H1 (cell line): ENCODE data around the gene GNG8. TPM values are rescaled to one million over a fixed set of nuclear protein-coding genes. Genes with fewer than 3 reads are reported as not detected.

Experiments used
- CTCF ChIA-PET: fragments of 300-600 bp; sonication (Branson Sonifier 250); formaldehyde crosslinking; loops from one replicate; lab custom pipeline; 2021; ENCODE audit not compliant: partially characterized antibody; lab: Charles Lee
- POLR2A ChIA-PET: fragments of 300-600 bp; sonication (Branson Sonifier 250); formaldehyde crosslinking; loops from one replicate; lab custom pipeline; 2021; ENCODE audit warnings: inconsistent platforms; ENCODE audit not compliant: partially characterized antibody; lab: Charles Lee
- DNase-seq, 2 experiments: peaks; one replicate each; pipeline versions ENCODE4 v3.0.0 to v3.0.0-alpha.2; 2010 to 2022; ENCODE audit warnings: low spot score in 2 of 2, low read depth in 1 of 2, mixed read lengths in 1 of 2
- FAIRE-seq: peaks from 2 replicates; lab custom pipeline; 2011; peaks lifted over from hg19 to GRCh38; lab: Jason Lieb, UNC
- H2AFZ ChIP-seq: 2 replicates; pipeline ENCODE4 v1.8.1; 2012; ENCODE audit warnings: low read length, inconsistent platforms
- H2AK5ac ChIP-seq: 2 replicates; pipeline ENCODE4 v1.6.1; 2013; ENCODE audit warnings: low read depth, low read length
- H2BK120ac ChIP-seq: replicated peaks from 2 replicates; pipeline ENCODE3; 2013; ENCODE audit warnings: low read depth, low read length, inconsistent platforms
- H2BK12ac ChIP-seq: 2 replicates; pipeline ENCODE4 v1.6.1; 2013; ENCODE audit warnings: low read depth, low read length
- H2BK15ac ChIP-seq: 2 replicates; pipeline ENCODE4 v1.6.1; 2013; ENCODE audit warnings: low read length
- H2BK20ac ChIP-seq: 2 replicates; pipeline ENCODE4 v1.6.1; 2013; ENCODE audit warnings: low read length
- H2BK5ac ChIP-seq: 2 replicates; pipeline ENCODE4 v1.6.1; 2013; ENCODE audit warnings: low read depth, low read length
- H3K14ac ChIP-seq: 2 replicates; pipeline ENCODE4 v1.6.1; 2013; ENCODE audit warnings: inconsistent platforms; ENCODE audit not compliant: insufficient read length
- H3K18ac ChIP-seq: 2 replicates; pipeline ENCODE4 v1.6.1; 2013; ENCODE audit warnings: low read length; ENCODE audit errors: extremely low read depth
- H3K23ac ChIP-seq: 2 replicates; pipeline ENCODE4 v1.6.1; 2013; ENCODE audit warnings: inconsistent platforms; ENCODE audit not compliant: insufficient read length
- H3K23me2 ChIP-seq: 2 replicates; pipeline ENCODE4 v1.6.1; 2013; ENCODE audit warnings: low read depth, low read length
- H3K27ac ChIP-seq: 2 replicates; pipeline ENCODE4 v1.6.1; 2011; ENCODE audit warnings: low read depth, low read length, inconsistent platforms
- H3K27me3 ChIP-seq, 4 experiments: replicated peaks in 1 of 4; 1 replicate in 1 of 4; 2 replicates in 3 of 4; pipeline versions ENCODE4 v1.6.1 to v1.8.1; 2011 to 2013; ENCODE audit warnings: low read length in 3 of 4, mild to moderate bottlenecking in 3 of 4, inconsistent platforms in 2 of 4, mixed read lengths in 2 of 4, moderate library complexity in 1 of 4; ENCODE audit not compliant: control insufficient read depth in 3 of 4, insufficient read depth in 3 of 4; ENCODE audit errors: extremely low read depth in 1 of 4
- H3K36me3 ChIP-seq, 4 experiments: 2 replicates each; pipeline versions ENCODE4 v1.6.1 to v1.8.1; 2011 to 2013; ENCODE audit warnings: mild to moderate bottlenecking in 4 of 4, low read length in 3 of 4, moderate library complexity in 2 of 4, control low read depth in 1 of 4, inconsistent platforms in 1 of 4; ENCODE audit not compliant: insufficient read depth in 4 of 4, control insufficient read depth in 2 of 4
- H3K4ac ChIP-seq: replicated peaks from 2 replicates; pipeline ENCODE3; 2013; ENCODE audit warnings: low read length, low read depth, mixed read lengths, inconsistent platforms; ENCODE audit not compliant: insufficient read length
- H3K4me1 ChIP-seq, 4 experiments: replicated peaks in 1 of 4; 1 replicate in 1 of 4; 2 replicates in 3 of 4; pipeline versions ENCODE4 v1.6.1 to v1.8.1; 2011 to 2013; ENCODE audit warnings: low read length in 3 of 4, inconsistent platforms in 2 of 4, mixed read lengths in 1 of 4; ENCODE audit not compliant: insufficient read depth in 4 of 4, control insufficient read depth in 3 of 4
- H3K4me2 ChIP-seq, 2 experiments: 2 replicates each; pipeline versions ENCODE4 v1.6.1 to v1.8.1; 2011 to 2013; ENCODE audit warnings: low read depth in 2 of 2, low read length in 2 of 2, control low read depth in 1 of 2, inconsistent platforms in 1 of 2, mild to moderate bottlenecking in 1 of 2; ENCODE audit not compliant: insufficient read depth in 1 of 2
- H3K4me3 ChIP-seq, 4 experiments: fragments of 200-600, 300-600 bp in 1 of 4; sonication (generic), shearing (Covaris generic), sonication (Bioruptor Twin) in 1 of 4; 2 replicates each; pipeline versions ENCODE4 v1.5.1 to v1.8.1; 2011 to 2016; ENCODE audit warnings: low read length in 4 of 4, low read depth in 3 of 4, control low read depth in 2 of 4, inconsistent platforms in 2 of 4, mild to moderate bottlenecking in 2 of 4, mixed read lengths in 1 of 4, moderate library complexity in 1 of 4; ENCODE audit not compliant: insufficient read depth in 2 of 4; ENCODE audit errors: extremely low read depth in 1 of 4
- H3K56ac ChIP-seq: replicated peaks from 2 replicates; pipeline ENCODE3; 2013; ENCODE audit warnings: low read depth, mild to moderate bottlenecking, mixed read lengths, low read length, inconsistent platforms; ENCODE audit not compliant: insufficient read length
- H3K79me1 ChIP-seq: 2 replicates; pipeline ENCODE4 v1.6.1; 2013; ENCODE audit warnings: low read depth, low read length, control low read depth
- H3K79me2 ChIP-seq, 2 experiments: 2 replicates each; pipeline versions ENCODE4 v1.6.1 to v1.8.1; 2012 to 2013; ENCODE audit warnings: low read length in 2 of 2, mild to moderate bottlenecking in 2 of 2, inconsistent platforms in 1 of 2; ENCODE audit not compliant: insufficient read depth in 2 of 2, control insufficient read depth in 1 of 2
- H3K9ac ChIP-seq, 4 experiments: replicated peaks in 1 of 4; 1 replicate in 1 of 4; 2 replicates in 3 of 4; pipeline versions ENCODE4 v1.6.1 to v1.8.1; 2011 to 2013; ENCODE audit warnings: low read depth in 3 of 4, low read length in 3 of 4, control low read depth in 2 of 4, mild to moderate bottlenecking in 2 of 4, moderate library complexity in 2 of 4, inconsistent platforms in 1 of 4; ENCODE audit errors: extremely low read depth in 1 of 4
- H3K9me3 ChIP-seq, 2 experiments: 2 replicates each; pipeline versions ENCODE4 v1.6.1 to v1.8.1; 2012 to 2013; ENCODE audit warnings: mild to moderate bottlenecking in 2 of 2, moderate library complexity in 2 of 2, control low read depth in 1 of 2, inconsistent platforms in 1 of 2, low read depth in 1 of 2, low read length in 1 of 2, mixed read lengths in 1 of 2; ENCODE audit not compliant: insufficient read depth in 2 of 2
- H4K20me1 ChIP-seq, 2 experiments: replicated peaks in 1 of 2; 2 replicates each; pipeline versions ENCODE3 to v1.8.1; 2011 to 2013; ENCODE audit warnings: inconsistent platforms in 2 of 2, low read length in 2 of 2, mild to moderate bottlenecking in 1 of 2; ENCODE audit not compliant: insufficient read depth in 2 of 2, control insufficient read depth in 1 of 2
- H4K5ac ChIP-seq: 2 replicates; pipeline ENCODE4 v1.6.1; 2013; ENCODE audit warnings: low read length, low read depth, mixed read lengths, inconsistent platforms; ENCODE audit not compliant: insufficient read length
- H4K8ac ChIP-seq: 2 replicates; pipeline ENCODE4 v1.8.0; 2013; ENCODE audit warnings: mild to moderate bottlenecking, moderate library complexity, low read length, inconsistent platforms; ENCODE audit not compliant: insufficient read depth; ENCODE audit errors: extremely low read depth
- H4K91ac ChIP-seq: replicated peaks from 2 replicates; pipeline ENCODE3; 2013; ENCODE audit warnings: low read length, mixed read lengths, inconsistent platforms; ENCODE audit not compliant: insufficient read length
- BRCA1 ChIP-seq: IDR thresholded peaks from 2 replicates; pipeline ENCODE4 v1.6.1; 2012; ENCODE audit warnings: low read depth, low read length, improper control_type of control experiment
- HDAC6 ChIP-seq: IDR thresholded peaks from one replicate; pipeline ENCODE4 v1.7.1; 2012; ENCODE audit warnings: low read depth, mild to moderate bottlenecking, inconsistent platforms, low read length, moderate library complexity
- WGBS, 2 experiments: shearing (Covaris generic) in 1 of 2; methylation state at CpG; one replicate each; pipeline versions ENCODE4 v1.1.6 to v1.1.7; 2013 to 2015; ENCODE audit warnings: low lambda C conversion rate in 2 of 2, mixed read lengths in 2 of 2, inconsistent platforms in 1 of 2, low coverage in 1 of 2, missing lambda C conversion rate in 1 of 2; ENCODE audit not compliant: insufficient replicate concordance in 2 of 2, insufficient coverage in 1 of 2, insufficient read length in 1 of 2; ENCODE audit errors: extremely low coverage in 1 of 2, missing lambda C conversion rate in 1 of 2; 5-methylcytosine and 5-hydroxymethylcytosine counted together
- polyA plus RNA-seq, 7 experiments: library from polyadenylated mRNA; depleted of rRNA in 3 of 7; stranded (reverse) in 5 of 7; unstranded in 2 of 7; fragments of >200 nt in 5 of 7; fragments of 200-250 nt in 2 of 7; gene quantifications; 1 replicate in 5 of 7; 2 replicates in 1 of 7; 4 replicates in 1 of 7; pipeline versions ENCODE4 v1.2.1 to v1.2.3, GENCODE V29; 2011 to 2013; ENCODE audit warnings: missing spikeins in 2 of 7, mixed read lengths in 2 of 7
- total RNA-seq: library from RNA; stranded (reverse); fragmentation: NEBNext Ultra II Directional; extraction: Animal tissue kit (Norgen Biotek cat#: 25700); gene quantifications from 2 replicates; pipeline ENCODE4 v1.2.1, GENCODE V29; 2021

Gene GNG8
- total and polyA plus RNA-seq, 2 of the 8 experiments (the other 6 are each of a cell fraction or from before 2014, with no cell fraction given), result not detected

DNA sequence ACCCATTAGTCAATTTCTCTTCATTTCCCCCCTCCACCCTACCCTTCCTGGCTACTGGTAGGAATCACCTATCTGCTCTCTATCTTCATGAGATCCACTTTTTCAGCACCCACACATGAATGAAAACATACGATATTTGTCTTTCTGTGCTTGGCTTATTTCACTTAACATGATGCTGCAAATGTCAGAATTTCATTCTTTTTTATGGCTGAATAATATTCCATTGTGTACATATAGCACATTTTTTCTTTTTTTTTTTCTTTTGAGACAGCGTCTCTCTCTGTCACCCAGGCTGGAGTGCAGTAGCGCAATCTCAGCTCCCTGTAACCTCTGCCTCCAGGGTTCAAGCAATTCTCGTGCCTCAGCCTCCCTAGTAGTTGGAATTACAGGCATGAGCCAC, 44.7 kb downstream of the GNG8 start:
- Histone ChIP-seq H3K18ac (no peak overlapping the region), H3K14ac (no peak overlapping the region), H3K23me2 (0 out of 2 replicates have a peak, but pooled peaks cover 1% of the 10 kb centered on the region), H2BK120ac (no peak overlapping the region), H2BK5ac (no peak overlapping the region), H3K4ac (no peak overlapping the region), H3K23ac (no peak overlapping the region), H2AK5ac (no peak overlapping the region), H2BK20ac (no peak overlapping the region), H3K79me1 (no peaks in the 10 kb centered on the region), H2AFZ (no peak overlapping the region), H3K27me3 (no peaks in the 10 kb centered on the region), H3K9ac (no peak overlapping the region), H3K4me3 (no peak overlapping the region), H4K8ac (no peak overlapping the region), H3K36me3 (no peaks in the 10 kb centered on the region), H4K20me1 (no peaks in the 10 kb centered on the region), H2BK12ac (no peak overlapping the region), H2BK15ac (no peak overlapping the region), H4K91ac (no peak overlapping the region), H3K79me2 (no peaks in the 10 kb centered on the region), H3K4me1 (no peaks in the 10 kb centered on the region), H3K56ac (no peak overlapping the region), H3K27ac (no peak overlapping the region), H3K4me2 (no peak overlapping the region), H3K9me3 (no peaks in the 10 kb centered on the region), H4K5ac (no peak overlapping the region)
- WGBS, 2 experiments, result 85% methylated on average over 4 of the region's 4 CpGs; no CpG with 5 or more reads in 1 of the 2 experiments
- no peak for TF ChIP-seq HDAC6
- TF ChIP-seq BRCA1, result no peak
- FAIRE-seq (no peak), DNase-seq (no peak)
- ChIA-PET CTCF (interaction anchor here (1.0 to 2.4 kb wide), 3 partner anchors 19 to 77 kb away, joined by 3 to 6 read pairs (median 4); no protein-coding TSS in a partner anchor), POLR2A (no interaction called here)
